Esophagus squamous epithelium (tissue), 4 donors: ENCODE results near the gene CTDSPL.

Source experiments
- POLR2A ChIP-seq, 4 donors: fragments of 450-650 bp; IDR thresholded peaks; one replicate each; pipeline ENCODE4 v1.6.1; 2017; ENCODE audit warnings: antibody characterized with exemption in 4 of 4, mild to moderate bottlenecking in 4 of 4, moderate library complexity in 3 of 4
- TF ChIP-seq, protein P1 (sequence below), 6 experiments: fragments of 450-650 bp in 4 of 6; fragments of 200-600 bp in 2 of 6; sonication (generic) in 2 of 6; IDR thresholded peaks; one replicate each; pipeline ENCODE4 v1.5.1; 2016 to 2019; ENCODE audit warnings: antibody characterized with exemption in 6 of 6, mild to moderate bottlenecking in 4 of 6, moderate library complexity in 4 of 6

DNA sequence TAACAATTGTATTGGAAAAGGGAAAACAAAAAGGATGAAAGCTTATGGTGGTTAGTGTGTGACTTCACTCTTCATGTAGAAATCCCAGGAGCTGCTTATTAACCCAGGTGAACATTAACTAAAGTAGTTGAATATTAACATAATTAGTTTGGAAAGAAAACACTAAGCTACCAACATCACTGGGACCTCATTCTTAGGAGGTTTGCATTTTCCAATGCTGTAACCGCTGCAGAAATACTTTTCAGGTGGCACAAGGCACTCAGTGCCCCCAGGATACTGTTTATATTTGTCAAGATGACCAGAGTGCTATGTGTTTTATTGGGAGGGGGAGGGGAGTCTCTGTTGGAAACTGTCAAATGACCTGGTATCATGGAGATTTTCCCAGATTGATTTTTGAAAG is 103.0 kb downstream of the CTDSPL start:
- TF ChIP-seq, protein P1, sequence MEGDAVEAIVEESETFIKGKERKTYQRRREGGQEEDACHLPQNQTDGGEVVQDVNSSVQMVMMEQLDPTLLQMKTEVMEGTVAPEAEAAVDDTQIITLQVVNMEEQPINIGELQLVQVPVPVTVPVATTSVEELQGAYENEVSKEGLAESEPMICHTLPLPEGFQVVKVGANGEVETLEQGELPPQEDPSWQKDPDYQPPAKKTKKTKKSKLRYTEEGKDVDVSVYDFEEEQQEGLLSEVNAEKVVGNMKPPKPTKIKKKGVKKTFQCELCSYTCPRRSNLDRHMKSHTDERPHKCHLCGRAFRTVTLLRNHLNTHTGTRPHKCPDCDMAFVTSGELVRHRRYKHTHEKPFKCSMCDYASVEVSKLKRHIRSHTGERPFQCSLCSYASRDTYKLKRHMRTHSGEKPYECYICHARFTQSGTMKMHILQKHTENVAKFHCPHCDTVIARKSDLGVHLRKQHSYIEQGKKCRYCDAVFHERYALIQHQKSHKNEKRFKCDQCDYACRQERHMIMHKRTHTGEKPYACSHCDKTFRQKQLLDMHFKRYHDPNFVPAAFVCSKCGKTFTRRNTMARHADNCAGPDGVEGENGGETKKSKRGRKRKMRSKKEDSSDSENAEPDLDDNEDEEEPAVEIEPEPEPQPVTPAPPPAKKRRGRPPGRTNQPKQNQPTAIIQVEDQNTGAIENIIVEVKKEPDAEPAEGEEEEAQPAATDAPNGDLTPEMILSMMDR (IDR thresholded peaks at IDR 0.05), result no peak
- no peak for TF ChIP-seq POLR2A (IDR thresholded peaks at IDR 0.05)
